K562 (cell line): Measurements from ENCODE around the gene AHSG. TPM values are rescaled to one million over a fixed set of nuclear protein-coding genes. Genes with fewer than 3 reads are reported as not detected.

Experiments
- ATF3 ChIP-seq, 2 experiments: fragments of 450-650 bp in 1 of 2; sonication (generic) in 1 of 2; formaldehyde crosslinking in 1 of 2; IDR thresholded peaks in 1 of 2; conservative IDR thresholded peaks in 1 of 2; 2 replicates each; pipeline versions ENCODE4 v1.6.1 to v1.8.1; 2016 to 2023; ENCODE audit warnings: mild to moderate bottlenecking in 2 of 2, moderate library complexity in 2 of 2, inconsistent platforms in 1 of 2, missing genetic modification reagents in 1 of 2
- ATF6 ChIP-seq: sonication (generic); formaldehyde crosslinking; IDR thresholded peaks from 2 replicates; pipeline ENCODE4 v1.4.0; 2020; ENCODE audit warnings: mild to moderate bottlenecking, missing genetic modification reagents
- BACH1 ChIP-seq: fragments of 200-800 bp; sonication (Bioruptor generic); IDR thresholded peaks from 2 replicates; pipeline ENCODE4 v1.6.1; 2016; ENCODE audit warnings: missing genetic modification characterization, missing compliant biosample characterization
- BCL6 ChIP-seq: fragments of 250-450 bp; sonication (Bioruptor Pico); IDR thresholded peaks from 2 replicates; pipeline ENCODE4 v1.4.0; 2020
- DLX4 ChIP-seq: fragments of 250-450 bp; sonication (Bioruptor Pico); IDR thresholded peaks from 2 replicates; pipeline ENCODE4 v1.6.1; 2021; ENCODE audit warnings: mild to moderate bottlenecking
- E2F6 ChIP-seq, 2 experiments: IDR thresholded peaks; 2 replicates each; pipeline ENCODE4 v1.6.1; 2011; ENCODE audit warnings: borderline replicate concordance in 1 of 2, control low read depth in 1 of 2, low read depth in 1 of 2, low read length in 1 of 2, mild to moderate bottlenecking in 1 of 2, mixed read lengths in 1 of 2, moderate library complexity in 1 of 2; ENCODE audit not compliant: insufficient read depth in 1 of 2, insufficient read length in 1 of 2, poor library complexity in 1 of 2, severe bottlenecking in 1 of 2; ENCODE audit errors: extremely low read depth in 1 of 2
- JUND ChIP-seq, 2 experiments: IDR thresholded peaks; 2 replicates in 1 of 2; 3 replicates in 1 of 2; pipeline ENCODE4 v1.6.1; 2011; ENCODE audit warnings: borderline replicate concordance in 2 of 2, low read depth in 2 of 2, low read length in 2 of 2, improper control_type of control experiment in 1 of 2, missing biosample characterization in 1 of 2, missing genetic modification characterization in 1 of 2, missing genetic modification reagents in 1 of 2
- MAFF ChIP-seq: IDR thresholded peaks from 2 replicates; pipeline ENCODE4 v1.6.1; 2012; ENCODE audit warnings: low read length, improper control_type of control experiment
- MAFG ChIP-seq: fragments of 450-650 bp; conservative IDR thresholded peaks from 2 replicates; pipeline ENCODE4 v1.6.1; 2016; ENCODE audit warnings: missing genetic modification characterization, missing compliant biosample characterization
- MEF2D ChIP-seq: conservative IDR thresholded peaks from 2 replicates; pipeline ENCODE4 v1.6.1; 2016; ENCODE audit warnings: low read depth, missing genetic modification characterization, missing compliant biosample characterization
- NELFE ChIP-seq: IDR thresholded peaks from 2 replicates; pipeline ENCODE4 v1.6.1; 2011; ENCODE audit warnings: mild to moderate bottlenecking; ENCODE audit not compliant: insufficient read depth, insufficient read length
- NFE2L1 ChIP-seq: fragments of 450-650 bp; IDR thresholded peaks from 2 replicates; pipeline ENCODE4 v1.6.1; 2016; ENCODE audit warnings: missing genetic modification characterization, low read depth, mild to moderate bottlenecking, missing compliant biosample characterization, moderate library complexity, borderline replicate concordance
- NR1H2 ChIP-seq: sonication (generic); formaldehyde crosslinking; IDR thresholded peaks from 2 replicates; pipeline ENCODE4 v1.4.0; 2020; ENCODE audit warnings: mild to moderate bottlenecking, missing genetic modification reagents
- SMAD1 ChIP-seq: fragments of 150-350 bp; IDR thresholded peaks from 2 replicates; pipeline ENCODE4 v1.6.1; 2014; ENCODE audit warnings: low read length, low read depth; ENCODE audit not compliant: partially characterized antibody
- STAG1 ChIP-seq: sonication (generic); formaldehyde crosslinking; IDR thresholded peaks from 2 replicates; pipeline ENCODE4 v1.5.0; 2020; ENCODE audit warnings: missing genetic modification reagents, borderline replicate concordance
- TCF15 ChIP-seq: fragments of 250-450 bp; sonication (Bioruptor Pico); IDR thresholded peaks from 2 replicates; pipeline ENCODE4 v1.8.0; 2022; ENCODE audit warnings: moderate library complexity, mild to moderate bottlenecking, inconsistent platforms
- ZEB2 ChIP-seq: fragments of 450-650 bp; IDR thresholded peaks from 2 replicates; pipeline ENCODE4 v1.6.1; 2016
- ZNF140 ChIP-seq: fragments of 250-450 bp; sonication (Bioruptor Pico); IDR thresholded peaks from 2 replicates; pipeline ENCODE4 v1.8.0; 2021; ENCODE audit warnings: moderate library complexity, mild to moderate bottlenecking, inconsistent platforms
- ZNF232 ChIP-seq: sonication (generic); formaldehyde crosslinking; IDR thresholded peaks from 2 replicates; pipeline ENCODE4 v1.8.0; 2022; ENCODE audit warnings: mild to moderate bottlenecking, missing genetic modification reagents
- ZNF354B ChIP-seq: fragments of 250-450 bp; sonication (Bioruptor Pico); IDR thresholded peaks from 2 replicates; pipeline ENCODE4 v1.4.0; 2020
- polyA plus RNA-seq, 8 experiments: library from polyadenylated mRNA; depleted of rRNA in 4 of 8; stranded (reverse) in 5 of 8; unstranded in 3 of 8; fragments of >200 nt; fragmentation: Nextera tagmentation in 2 of 8; fragmentation: Illumina TruSeq in 1 of 8; extraction: Ambion mirVana in 2 of 8; extraction: Trizol in 1 of 8; gene quantifications; 2 replicates each; pipeline versions ENCODE4 v1.2.1 to v1.2.3, GENCODE V29; 2011 to 2014; ENCODE audit warnings: inconsistent platforms in 1 of 8, missing spikeins in 1 of 8
- total RNA-seq, 7 experiments: library from RNA; depleted of rRNA in 6 of 7; stranded (reverse); fragments of >200 nt in 6 of 7; fragmentation: Illumina TruSeq in 2 of 7; extraction: Trizol in 2 of 7; gene quantifications; 2 replicates each; pipeline versions ENCODE4 v1.2.1 to v1.2.3, GENCODE V29; 2011 to 2021; ENCODE audit warnings: low replicate concordance in 1 of 7

AHSG gene
- total and polyA plus RNA-seq, 9 of the 15 experiments (the other 6 are each of a cell fraction or from before 2014, with no cell fraction given) = 0.69 TPM; not detected in 8

- TF ChIP-seq DLX4 (CRISPR knock-in tag) = no peak
- no peak for TF ChIP-seq STAG1 (CRISPR knock-in tag)
- TF ChIP-seq NELFE = no peak
- TF ChIP-seq ZNF232 (CRISPR knock-in tag) = no peak
- TF ChIP-seq MEF2D = no peak
- TF ChIP-seq ATF3 (IDR thresholded peaks at IDR 0.05) = peak; percentile 92
- no peak for TF ChIP-seq ATF3 (CRISPR knock-in tag; conservative IDR thresholded peaks at IDR 0.05)
- no peak for TF ChIP-seq BCL6 (CRISPR knock-in tag)
- no peak for TF ChIP-seq SMAD1
- TF ChIP-seq ZNF354B (CRISPR knock-in tag) = no peak
- TF ChIP-seq TCF15 = no peak
- no peak for TF ChIP-seq ATF6 (CRISPR knock-in tag)
- TF ChIP-seq BACH1 (tag) = peak; percentile 38; the same call in 1 of the 2 replicates
- TF ChIP-seq MAFF = peak; percentile 54
- TF ChIP-seq ZNF140 (CRISPR knock-in tag) = no peak
- peak; percentile 60 for TF ChIP-seq ZEB2
- TF ChIP-seq NR1H2 (CRISPR knock-in tag) = no peak
- TF ChIP-seq E2F6 (IDR thresholded peaks at IDR 0.05; ENCODE audit: borderline replicate concordance in 1 of 2, extremely low read depth in 1 of 2, insufficient read depth in 1 of 2, insufficient read length in 1 of 2, low read depth in 1 of 2, low read length in 1 of 2, poor library complexity in 1 of 2, severe bottlenecking in 1 of 2) = no peak
- TF ChIP-seq JUND (IDR thresholded peaks at IDR 0.05; ENCODE audit: borderline replicate concordance, low read depth, low read length) = peak; percentile 30; the same call in 1 of the 2 replicates
- TF ChIP-seq JUND (tag; IDR thresholded peaks at IDR 0.05; ENCODE audit: borderline replicate concordance, low read depth, low read length) = no peak
- TF ChIP-seq NFE2L1 (tag) = peak; percentile 45; the same call in 1 of the 2 replicates
- TF ChIP-seq MAFG (tag) = peak; percentile 73
Measured at GRCh38 chr3:186669378-186670084, 56.7 kb downstream of the AHSG start (continued).
